HL-60 (cell line): ENCODE measurements around the gene METTL25.

ENCODE experiments used
- GABPA ChIP-seq: IDR thresholded peaks from 2 replicates; pipeline ENCODE4 v1.6.1; 2012; ENCODE audit warnings: low read depth
- POLR2AphosphoS5 ChIP-seq: IDR thresholded peaks from 2 replicates; pipeline ENCODE4 v1.6.1; 2012; ENCODE audit warnings: low read depth
- TF ChIP-seq, protein P1 (sequence below): IDR thresholded peaks from one replicate; pipeline ENCODE4 v1.5.1; 2011; ENCODE audit warnings: low read length, control low read depth, inconsistent platforms; ENCODE audit not compliant: insufficient read depth

DNA sequence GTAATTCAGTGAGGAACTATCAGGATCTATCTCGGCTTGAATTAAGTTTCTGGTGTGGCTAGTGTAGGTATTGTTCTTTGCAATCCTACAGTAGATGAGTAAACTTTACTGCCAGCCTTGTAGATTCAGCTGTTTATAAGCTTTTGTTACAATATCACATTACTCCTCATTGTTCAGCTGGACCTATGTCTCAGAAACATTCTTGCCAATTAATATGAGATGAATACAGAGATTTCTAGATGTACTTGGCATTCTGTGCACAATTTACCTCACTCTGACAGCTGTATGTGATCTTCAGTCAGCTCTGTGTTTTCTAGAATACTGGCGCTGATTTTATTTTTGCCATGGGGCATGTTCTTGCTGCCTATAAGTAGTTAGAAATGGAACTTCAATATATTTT, 55.7 kb downstream of the METTL25 start:
- TF ChIP-seq, protein P1, sequence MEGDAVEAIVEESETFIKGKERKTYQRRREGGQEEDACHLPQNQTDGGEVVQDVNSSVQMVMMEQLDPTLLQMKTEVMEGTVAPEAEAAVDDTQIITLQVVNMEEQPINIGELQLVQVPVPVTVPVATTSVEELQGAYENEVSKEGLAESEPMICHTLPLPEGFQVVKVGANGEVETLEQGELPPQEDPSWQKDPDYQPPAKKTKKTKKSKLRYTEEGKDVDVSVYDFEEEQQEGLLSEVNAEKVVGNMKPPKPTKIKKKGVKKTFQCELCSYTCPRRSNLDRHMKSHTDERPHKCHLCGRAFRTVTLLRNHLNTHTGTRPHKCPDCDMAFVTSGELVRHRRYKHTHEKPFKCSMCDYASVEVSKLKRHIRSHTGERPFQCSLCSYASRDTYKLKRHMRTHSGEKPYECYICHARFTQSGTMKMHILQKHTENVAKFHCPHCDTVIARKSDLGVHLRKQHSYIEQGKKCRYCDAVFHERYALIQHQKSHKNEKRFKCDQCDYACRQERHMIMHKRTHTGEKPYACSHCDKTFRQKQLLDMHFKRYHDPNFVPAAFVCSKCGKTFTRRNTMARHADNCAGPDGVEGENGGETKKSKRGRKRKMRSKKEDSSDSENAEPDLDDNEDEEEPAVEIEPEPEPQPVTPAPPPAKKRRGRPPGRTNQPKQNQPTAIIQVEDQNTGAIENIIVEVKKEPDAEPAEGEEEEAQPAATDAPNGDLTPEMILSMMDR, result no peak
- TF ChIP-seq POLR2AphosphoS5 (no peak), GABPA (no peak)
